ENCODE results near the gene ABLIM3. TPM values are rescaled to one million over a fixed set of nuclear protein-coding genes. Genes with fewer than 3 reads are reported as not detected.

The ABLIM3 gene
- total and polyA plus RNA-seq, 2 experiments from 2014 or later = 0.19 to 2.2 TPM

- Histone ChIP-seq H3K4me3 (no peak overlapping the region), H4K20me1 (replicated peaks; ENCODE audit: insufficient read depth) (no peaks in the 10 kb centered on the region), H3F3A (replicated peaks; ENCODE audit: low read depth) (no peaks in the 10 kb centered on the region), H2AFZ (no peak overlapping the region), H3K4me1 (ENCODE audit: insufficient read depth) (no peaks in the 10 kb centered on the region), H3K4me2 (no peak overlapping the region), H3K36me3 (ENCODE audit: insufficient read depth) (no peaks in the 10 kb centered on the region), H3K79me2 (replicated peaks; ENCODE audit: insufficient read depth) (no peaks in the 10 kb centered on the region), H3K9me2 (ENCODE audit: insufficient read depth) (peaks cover 4% of the 10 kb centered on the region; the same call in 1 of the 2 replicates), H3K27me3 (ENCODE audit: insufficient read depth) (no peaks in the 10 kb centered on the region), H3K27ac (ENCODE audit: low read depth) (no peak overlapping the region)
- DNase-seq (ENCODE audit: low spot score) = no peak
- no peak overlapping the region for H3K4me3 Mint-ChIP-seq
- TF ChIP-seq JUNB (IDR thresholded peaks at IDR 0.05; ENCODE audit: unreplicated experiment) = no peak
- no peak for TF ChIP-seq CTCF (conservative IDR thresholded peaks at IDR 0.05; ENCODE audit: low read depth in 2 of 2)
- TF ChIP-seq EZH2phosphoT487 (IDR thresholded peaks at IDR 0.05; ENCODE audit: unreplicated experiment) = no peak
- TF ChIP-seq NANOG (IDR thresholded peaks at IDR 0.05; ENCODE audit: borderline replicate concordance) = no peak
- TF ChIP-seq CREB1 (CRISPR knock-in tag; IDR thresholded peaks at IDR 0.05; ENCODE audit: low read depth) = no peak
- no peak for TF ChIP-seq EZH2 (IDR thresholded peaks at IDR 0.05; ENCODE audit: low read depth, unreplicated experiment)
- no peak for TF ChIP-seq ETS1 (IDR thresholded peaks at IDR 0.05)
- TF ChIP-seq POLR2AphosphoS5 (IDR thresholded peaks at IDR 0.05; ENCODE audit: low read depth) = no peak
- TF ChIP-seq ZNF331 (CRISPR knock-in tag; IDR thresholded peaks at IDR 0.05; ENCODE audit: low read depth) = no peak
- no peak for TF ChIP-seq ZNF462 (CRISPR knock-in tag; IDR thresholded peaks at IDR 0.05)
- no peak for TF ChIP-seq STAT1 (IDR thresholded peaks at IDR 0.05; ENCODE audit: unreplicated experiment)
- TF ChIP-seq REST (IDR thresholded peaks at IDR 0.05; ENCODE audit: unreplicated experiment) = no peak
- no peak for TF ChIP-seq ZNF114 (CRISPR knock-in tag; IDR thresholded peaks at IDR 0.05)
- no peak for ATAC-seq
- H3K27ac Mint-ChIP-seq = no peak overlapping the region
- peaks cover 6% of the 10 kb centered on the region; the same call in 1 of the 3 replicates for H3K9me3 Mint-ChIP-seq
- H3K27me3 Mint-ChIP-seq (ENCODE audit: insufficient read depth, low read depth, poor library complexity) = peaks cover 10% of the 10 kb centered on the region
- H3K36me3 Mint-ChIP-seq (ENCODE audit: low read depth) = no peaks in the 10 kb centered on the region; the same call in 2 of the 3 replicates
- peaks cover 11% of the 10 kb centered on the region for H3K4me1 Mint-ChIP-seq
These were observed 18.1 kb upstream of the ABLIM3 start for GRCh38 chr5:149123211-149123610.

Data from GM23338 (cell line).